ENCODE data around the gene MED27.

- TF ChIP-seq POLR2A (IDR thresholded peaks at IDR 0.05; ENCODE audit: low read depth, low read length) (no peak), TAF1 (IDR thresholded peaks at IDR 0.05; ENCODE audit: borderline replicate concordance, low read depth, low read length) (no peak)
Observed at GRCh38 chr9:132004323-132004722, 75.3 kb downstream of the MED27 start.

Measured in GM12892 (cell line).